ENCODE results near the gene ZNF326. TPM values are rescaled to one million over a fixed set of nuclear protein-coding genes. Genes with fewer than 3 reads are reported as not detected.

ZNF326 gene
- total and polyA plus RNA-seq, 2 of the 8 experiments (the other 6 are each of a cell fraction or from before 2014, with no cell fraction given) = 12.2 to 30.6 TPM

- H4K20me1 ChIP-seq (replicated peaks in 1 of 2; ENCODE audit: control insufficient read depth in 1 of 2, insufficient read depth in 2 of 2, low read length in 2 of 2) = no peaks in the 10 kb centered on the region
- no peak overlapping the region for H3K56ac ChIP-seq (replicated peaks; ENCODE audit: insufficient read length, low read depth, low read length)
- no peak overlapping the region for H2AFZ ChIP-seq (ENCODE audit: low read length)
- no peak overlapping the region for H2BK12ac ChIP-seq (ENCODE audit: low read depth, low read length)
- no peak overlapping the region for H3K18ac ChIP-seq (ENCODE audit: extremely low read depth, low read length)
- no peak overlapping the region for H2BK120ac ChIP-seq (replicated peaks; ENCODE audit: low read depth, low read length)
- H3K9me3 ChIP-seq (ENCODE audit: insufficient read depth in 2 of 2, low read depth in 1 of 2, low read length in 1 of 2) = peaks cover 0 to 7% of the 10 kb centered on the region in 2 experiments; a peak in 1 of 4 replicates
- H3K36me3 ChIP-seq (ENCODE audit: control insufficient read depth in 2 of 4, insufficient read depth in 4 of 4, low read length in 3 of 4) = no peaks in the 10 kb centered on the region
- no peak for DNase-seq (ENCODE audit: low read depth in 1 of 2, low spot score in 2 of 2)
- H2BK5ac ChIP-seq (ENCODE audit: low read depth, low read length) = no peak overlapping the region
- H3K4me1 ChIP-seq (replicated peaks in 1 of 4; ENCODE audit: control insufficient read depth in 3 of 4, insufficient read depth in 4 of 4, low read length in 3 of 4) = peaks cover 0 to 5% (median 0%) of the 10 kb centered on the region in 4 experiments; a peak in 1 of 7 replicates
- no peak overlapping the region for H2AK5ac ChIP-seq (ENCODE audit: low read depth, low read length)
- no peak overlapping the region for H3K4ac ChIP-seq (replicated peaks; ENCODE audit: insufficient read length, low read depth, low read length)
- no peak overlapping the region for H3K4me3 ChIP-seq (ENCODE audit: extremely low read depth in 1 of 4, insufficient read depth in 2 of 4, low read depth in 3 of 4, low read length in 4 of 4)
- FAIRE-seq = no peak
- ChIA-PET POLR2A (ENCODE audit: partially characterized antibody) (interaction anchor here (0.6 to 1.3 kb wide), 3 partner anchors 19 to 176 kb away, joined by 3 read pairs; no protein-coding TSS in a partner anchor), CTCF (ENCODE audit: partially characterized antibody) (interaction anchor here (0.8 to 9.6 kb wide), 18 partner anchors 12 to 225 kb away, joined by 3 to 78 read pairs (median 4); no protein-coding TSS in a partner anchor)
- H4K5ac ChIP-seq (ENCODE audit: insufficient read length, low read depth, low read length) = no peak overlapping the region
- H2BK15ac ChIP-seq (ENCODE audit: low read length) = no peak overlapping the region
- H3K14ac ChIP-seq (ENCODE audit: insufficient read length) = no peak overlapping the region
- no peak overlapping the region for H2BK20ac ChIP-seq (ENCODE audit: low read length)
- WGBS, 2 experiments (ENCODE audit: extremely low coverage in 1 of 2, insufficient coverage in 1 of 2, insufficient read length in 1 of 2, insufficient replicate concordance in 2 of 2, low coverage in 1 of 2, low lambda C conversion rate in 2 of 2, missing lambda C conversion rate in 1 of 2) = 95% methylated on average over 23 of the region's 23 CpGs; no CpG with 5 or more reads in 1 of the 2 experiments
- no peak overlapping the region for H3K23ac ChIP-seq (ENCODE audit: insufficient read length)
- no peaks in the 10 kb centered on the region for H3K23me2 ChIP-seq (ENCODE audit: low read depth, low read length)
- H4K91ac ChIP-seq (replicated peaks; ENCODE audit: insufficient read length, low read length) = no peak overlapping the region
- H4K8ac ChIP-seq (ENCODE audit: extremely low read depth, insufficient read depth, low read length) = no peak overlapping the region
- no peaks in the 10 kb centered on the region for H3K27me3 ChIP-seq (replicated peaks in 1 of 4; ENCODE audit: control insufficient read depth in 3 of 4, extremely low read depth in 1 of 4, insufficient read depth in 3 of 4, low read length in 3 of 4)
- no peak overlapping the region for H3K27ac ChIP-seq (ENCODE audit: low read depth, low read length)
- H3K79me1 ChIP-seq (ENCODE audit: low read depth, low read length) = no peaks in the 10 kb centered on the region
- H3K4me2 ChIP-seq (ENCODE audit: insufficient read depth in 1 of 2, low read depth in 2 of 2, low read length in 2 of 2) = no peak overlapping the region
- no peaks in the 10 kb centered on the region for H3K79me2 ChIP-seq (ENCODE audit: control insufficient read depth in 1 of 2, insufficient read depth in 2 of 2, low read length in 2 of 2)
- no peak overlapping the region for H3K9ac ChIP-seq (replicated peaks in 1 of 4; ENCODE audit: extremely low read depth in 1 of 4, low read depth in 3 of 4, low read length in 3 of 4)
- TF ChIP-seq CEBPB (IDR thresholded peaks at IDR 0.05; ENCODE audit: low read depth, low read length) = no peak
- no peak for TF ChIP-seq BACH1 (IDR thresholded peaks at IDR 0.05; ENCODE audit: low read length)
- TF ChIP-seq MAFK (IDR thresholded peaks at IDR 0.05; ENCODE audit: low read depth, low read length) = no peak
- TF ChIP-seq SRF (IDR thresholded peaks at IDR 0.05; ENCODE audit: low read depth, low read length) = no peak
- TF ChIP-seq SIN3A (conservative IDR thresholded peaks at IDR 0.05 in 1 of 2, IDR thresholded peaks at IDR 0.05 in 1 of 2; ENCODE audit: low read depth in 1 of 2, low read length in 2 of 2) = no peak
- no peak for TF ChIP-seq EZH2 (IDR thresholded peaks at IDR 0.05; ENCODE audit: low read depth, low read length, severe bottlenecking)
- TF ChIP-seq SAP30 (IDR thresholded peaks at IDR 0.05; ENCODE audit: insufficient read depth, insufficient replicate concordance, low read length) = no peak
- no peak for TF ChIP-seq TAF1 (IDR thresholded peaks at IDR 0.05; ENCODE audit: low read depth, low read length)
- TF ChIP-seq ASH2L (IDR thresholded peaks at IDR 0.05; ENCODE audit: low read length) = no peak
- no peak for TF ChIP-seq POLR2AphosphoS5 (IDR thresholded peaks at IDR 0.05; ENCODE audit: low read depth, low read length)
- no peak for TF ChIP-seq BRCA1 (IDR thresholded peaks at IDR 0.05; ENCODE audit: low read depth, low read length)
- TF ChIP-seq RAD21 (IDR thresholded peaks at IDR 0.05 in 1 of 2, conservative IDR thresholded peaks at IDR 0.05 in 1 of 2; ENCODE audit: low read depth in 2 of 2, low read length in 2 of 2) = no peak
- TF ChIP-seq CBX8 (IDR thresholded peaks at IDR 0.05; ENCODE audit: borderline replicate concordance, low read depth, low read length) = no peak
- no peak for TF ChIP-seq SIX5 (IDR thresholded peaks at IDR 0.05; ENCODE audit: low read depth, low read length)
These were observed 5.8 kb upstream of the ZNF326 start for GRCh38 chr1:89989099-89989498.

All from H1 (cell line).